Measurements from ENCODE around the gene CRHR1.

Gene CRHR1

DNA sequence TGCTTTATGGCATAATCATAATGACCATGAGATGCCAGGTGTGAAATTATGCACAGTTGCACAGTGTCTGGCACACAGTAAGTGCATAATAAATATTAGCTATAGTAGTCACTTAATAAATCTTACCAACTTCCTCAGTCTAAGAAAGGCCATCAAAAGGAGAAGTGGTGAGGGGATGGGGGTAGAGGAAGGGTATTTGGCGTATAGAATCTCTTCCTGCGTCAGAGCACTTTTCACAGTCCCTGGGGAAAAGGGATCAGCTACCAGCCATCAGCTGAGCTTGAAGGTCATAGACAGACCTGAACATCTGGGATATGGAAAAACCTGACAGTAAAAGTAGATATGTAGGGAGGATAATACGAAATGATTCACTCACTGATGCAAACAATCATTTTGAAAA, 5.8 kb downstream of the CRHR1 start:
- DNase-seq (ENCODE audit: low spot score) = no peak

DNA sequence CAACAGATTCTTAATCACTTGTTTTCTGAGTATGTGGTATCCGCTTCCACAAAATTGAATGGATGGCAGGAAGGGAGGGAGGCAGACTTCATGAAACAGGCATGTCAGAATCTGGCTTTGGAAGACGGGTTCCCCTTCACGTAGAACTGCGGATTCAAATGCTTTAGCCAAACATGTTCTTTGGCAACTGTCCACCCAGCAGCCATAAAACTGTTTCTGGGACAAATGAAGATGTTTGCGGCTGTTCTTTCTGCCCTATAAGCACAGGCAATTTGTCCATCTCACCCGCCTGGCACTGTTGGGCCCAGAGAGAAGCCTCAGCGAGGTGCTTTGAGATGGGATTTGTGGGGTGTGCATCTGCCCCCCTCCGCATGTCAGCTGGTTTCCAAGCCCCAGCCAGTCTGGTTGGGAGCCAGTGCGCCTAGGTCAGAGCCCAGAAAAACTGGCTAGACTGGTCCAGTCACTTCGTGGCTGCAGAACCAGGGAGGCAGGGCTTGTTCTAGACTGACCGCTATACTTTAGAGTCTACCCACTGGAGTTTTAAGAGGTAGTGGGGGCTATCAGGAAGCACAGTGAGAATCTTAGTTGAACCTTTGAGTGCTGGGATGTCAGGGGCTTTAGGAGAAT, 6.3 kb downstream of the CRHR1 start:
- DNase-seq (ENCODE audit: low spot score) = no peak

DNA sequence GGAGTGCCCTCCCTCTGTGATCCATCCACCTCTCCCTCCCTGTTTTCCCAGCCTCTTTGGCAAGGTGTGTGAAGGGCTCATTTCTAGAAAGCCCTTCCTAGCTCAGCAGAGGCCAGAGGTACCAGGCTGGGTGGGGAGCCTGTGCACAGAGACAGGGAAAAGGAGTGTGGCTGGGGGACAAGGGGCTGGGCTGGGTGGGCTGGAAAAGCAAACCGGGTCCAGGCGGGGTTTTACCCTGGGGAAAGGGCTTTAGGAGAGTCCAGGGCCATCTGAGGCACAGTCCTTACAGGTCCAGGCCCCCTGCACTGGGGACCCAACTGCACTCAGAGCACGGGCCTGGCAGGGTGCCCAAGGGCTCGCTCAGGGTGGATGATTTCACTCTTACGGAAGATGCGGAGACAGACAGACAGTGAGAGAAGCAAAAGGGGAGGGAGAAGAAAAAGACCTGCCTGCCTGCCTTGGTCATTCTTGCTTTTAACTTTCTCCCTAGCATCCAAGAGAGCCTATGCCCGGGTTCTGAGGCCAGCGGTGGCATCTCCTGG, 7.0 kb downstream of the CRHR1 start:
- no peak for DNase-seq (ENCODE audit: low spot score)

DNA sequence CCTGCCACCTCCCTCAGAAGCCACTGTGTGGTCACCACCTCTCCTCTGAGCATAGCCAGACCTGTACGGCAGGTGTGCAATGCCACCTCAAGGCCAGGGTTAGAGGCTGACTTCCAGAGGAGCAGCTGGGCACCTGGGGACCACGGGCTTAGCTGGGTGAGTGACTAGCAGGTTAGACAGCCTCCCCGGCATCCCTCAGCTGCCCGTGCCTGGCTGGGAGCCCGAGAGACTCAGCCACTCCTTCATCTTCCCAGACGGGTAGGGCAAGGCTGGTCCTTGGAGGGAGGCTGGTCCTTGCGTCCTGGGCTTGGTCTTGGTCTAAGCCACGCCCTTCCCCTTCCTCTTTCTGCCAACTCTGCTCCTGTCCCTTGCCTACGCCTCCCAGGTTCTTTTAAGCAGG, 7.8 kb downstream of the CRHR1 start:
- DNase-seq (ENCODE audit: low spot score) = no peak

DNA sequence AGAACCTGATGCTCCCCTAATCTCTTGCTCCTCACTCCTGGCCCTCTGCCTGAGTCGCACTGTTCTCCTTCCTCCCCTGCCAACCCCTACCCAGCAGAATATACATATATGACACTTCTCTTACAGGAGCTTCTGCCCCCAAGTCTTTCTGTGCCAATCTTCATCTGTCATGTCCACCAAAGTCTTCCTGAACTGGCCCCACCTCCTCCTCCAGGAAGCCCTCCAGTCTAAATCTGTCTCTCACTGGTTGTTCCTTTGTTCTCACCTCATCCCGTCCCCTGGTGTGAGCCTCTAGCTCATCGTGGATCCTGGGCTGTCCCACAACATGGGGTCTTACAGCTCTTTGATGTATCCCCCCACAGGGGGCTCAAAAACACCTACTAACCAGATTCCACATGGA, 8.3 kb downstream of the CRHR1 start:
- no peak for DNase-seq (ENCODE audit: low spot score)

DNA sequence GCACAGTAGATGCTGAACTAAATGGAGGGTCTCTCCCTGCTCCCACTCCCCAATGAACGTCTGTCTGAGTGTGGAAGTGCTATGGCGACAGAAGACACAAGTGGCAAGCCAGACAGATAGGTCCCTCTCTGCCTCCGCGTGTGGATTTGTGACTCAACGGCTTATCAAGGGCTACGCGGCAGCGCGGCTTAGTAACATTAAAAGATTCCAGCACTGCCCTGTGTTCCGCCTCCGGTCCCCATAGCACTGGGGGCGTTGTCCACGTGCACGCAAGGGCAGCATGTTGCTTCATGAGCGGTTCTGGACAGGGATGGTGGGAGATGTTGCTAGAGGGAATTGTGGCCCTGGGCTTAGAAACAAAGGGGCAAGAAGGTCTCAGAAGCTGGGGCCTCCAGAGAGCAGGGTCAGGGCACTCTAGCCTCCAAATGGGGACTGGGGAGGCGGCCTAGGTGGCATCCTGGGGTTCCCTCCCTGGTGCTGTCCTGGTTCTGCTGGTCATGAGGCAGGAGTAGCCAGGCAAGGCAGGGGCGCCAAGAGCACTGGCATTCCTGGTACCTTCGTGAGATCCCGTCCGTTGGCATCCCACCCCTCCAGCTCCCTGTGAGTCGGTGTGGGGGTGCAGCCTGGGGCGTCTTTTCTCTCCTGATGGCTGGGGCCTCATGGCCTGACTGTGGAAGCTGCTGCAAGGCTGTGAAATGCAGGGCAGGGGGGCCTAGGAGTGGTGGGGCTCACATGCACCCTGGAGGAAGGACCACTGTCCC, 9.1 kb downstream of the CRHR1 start:
- peak; percentile 25 for DNase-seq (ENCODE audit: low spot score)

DNA sequence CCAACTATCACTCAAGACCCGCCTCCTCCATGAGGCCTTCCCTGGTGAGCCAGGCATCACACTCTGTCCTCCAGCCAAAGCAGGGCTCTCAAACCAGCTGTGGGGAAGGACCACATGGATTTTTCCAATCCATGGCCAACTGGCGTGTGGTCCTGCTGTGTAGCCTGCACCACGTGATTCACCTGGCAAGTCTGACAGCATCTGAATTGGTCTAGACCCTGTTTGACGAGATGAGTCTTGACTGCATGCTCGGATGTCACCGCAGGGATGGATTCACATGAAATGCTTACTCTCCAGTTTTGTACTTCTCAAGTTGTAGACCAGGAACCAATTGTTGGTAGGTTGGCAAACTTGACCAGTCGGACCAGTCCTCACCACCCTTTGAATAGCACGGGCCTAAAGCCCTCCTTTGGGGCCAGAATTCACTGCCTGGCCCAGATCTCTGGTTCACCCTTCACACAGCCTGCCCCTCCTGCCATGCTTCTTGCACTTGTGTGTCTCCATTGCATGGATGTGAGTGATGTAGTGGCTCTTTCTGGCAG, 9.9 kb downstream of the CRHR1 start:
- DNase-seq (ENCODE audit: low spot score) = no peak

DNA sequence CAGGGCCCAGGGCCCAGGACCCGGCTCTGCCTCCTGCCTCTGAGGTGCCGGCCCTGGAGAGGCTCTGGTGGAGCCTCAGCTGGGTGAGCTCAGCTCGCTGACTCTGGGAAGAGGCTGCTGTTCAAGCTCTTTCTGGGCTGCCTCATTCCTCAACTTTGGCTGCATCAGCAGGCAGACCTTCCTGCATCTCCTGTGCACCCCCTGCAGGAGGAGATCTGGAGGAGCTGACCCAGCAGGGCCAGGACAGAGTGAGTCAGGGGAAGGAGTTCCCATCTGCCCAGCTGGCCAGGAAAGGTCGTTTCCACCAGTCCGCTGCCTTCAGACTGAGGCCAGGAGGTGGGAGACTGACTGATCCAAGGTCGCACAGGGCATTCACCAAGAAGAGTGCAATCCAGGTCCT, 10.7 kb downstream of the CRHR1 start:
- peak; percentile 12 for DNase-seq (ENCODE audit: low spot score)

DNA sequence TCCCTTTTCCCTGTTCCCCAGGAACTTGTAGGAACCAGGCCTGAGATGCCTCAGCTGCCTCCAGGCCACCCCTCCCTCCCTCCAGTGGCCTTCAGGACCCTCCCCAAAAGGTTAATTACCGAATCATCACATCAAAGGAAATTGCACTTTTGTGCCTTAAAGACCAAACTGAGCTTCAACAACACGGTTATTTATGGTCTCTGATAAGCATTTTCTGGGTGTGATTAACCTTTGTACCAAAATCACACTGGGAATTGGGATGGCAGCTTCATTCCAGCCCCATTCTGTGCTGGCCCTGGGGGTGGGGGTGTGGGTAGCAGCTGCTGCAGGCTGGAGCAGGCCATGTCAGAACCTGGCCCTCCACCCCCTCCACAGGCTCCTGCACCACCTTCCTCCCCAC, 16.7 kb downstream of the CRHR1 start:
- no peak for DNase-seq (ENCODE audit: low spot score)

DNA sequence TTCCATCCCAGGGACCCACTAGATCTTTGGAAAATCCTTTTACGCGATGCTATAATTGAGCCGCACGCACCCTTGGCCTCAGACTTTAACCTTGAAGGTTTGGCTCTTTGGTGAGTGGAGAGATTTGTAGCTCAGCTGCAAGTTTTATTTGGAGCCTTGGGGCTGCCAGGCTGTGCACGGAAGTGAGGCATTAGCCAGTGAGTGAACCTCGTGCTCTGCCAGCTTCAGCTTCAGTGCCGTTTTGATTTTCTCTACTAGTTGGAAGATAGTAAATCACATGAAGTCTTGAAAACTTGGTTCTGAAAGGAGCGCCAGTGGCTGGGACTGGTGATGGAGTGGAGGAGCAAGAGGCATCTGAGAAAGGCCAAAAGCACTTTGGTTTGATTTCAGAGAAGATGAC, 17.3 kb downstream of the CRHR1 start:
- no peak for DNase-seq (ENCODE audit: low spot score)

DNA sequence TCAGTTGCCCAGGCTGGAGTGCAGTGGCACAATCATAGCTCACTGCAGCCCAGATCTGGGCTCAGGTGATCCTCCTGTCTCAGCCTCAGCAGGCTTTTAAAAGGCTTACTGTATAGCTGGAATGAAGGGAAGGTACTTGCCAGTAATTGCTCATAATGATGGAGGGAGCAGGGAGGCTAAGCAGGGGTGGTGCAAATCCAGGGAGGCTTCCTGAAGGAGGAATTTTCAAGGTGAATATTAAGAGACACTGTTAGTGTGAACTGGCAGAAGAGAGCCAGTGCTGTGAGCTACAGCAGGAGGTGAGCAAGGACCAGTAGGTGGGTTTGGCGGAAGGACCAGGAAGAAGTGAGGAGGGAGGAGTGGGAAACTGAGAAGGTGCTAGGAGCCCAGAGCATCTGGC, 24.7 kb downstream of the CRHR1 start:
- DNase-seq (ENCODE audit: low spot score) = no peak

DNA sequence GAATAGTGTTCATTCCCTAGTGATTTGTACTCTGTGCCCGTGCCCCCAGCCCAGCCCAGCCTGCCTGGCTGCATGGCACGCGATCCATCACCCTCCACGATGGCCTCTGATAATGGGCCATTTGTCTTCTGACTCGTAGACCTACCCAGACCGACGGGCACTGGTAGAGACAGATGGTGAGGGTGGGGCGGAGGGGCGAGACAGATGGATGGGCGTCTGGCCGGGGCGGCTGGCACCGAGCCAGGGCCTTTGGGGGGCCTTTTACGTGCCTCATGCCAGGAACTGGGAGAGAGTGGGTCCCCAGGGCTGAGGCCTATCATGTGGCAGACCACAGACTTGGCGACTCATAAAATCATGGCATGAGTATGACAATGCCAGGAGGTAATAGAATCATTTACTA, 25.4 kb downstream of the CRHR1 start:
- DNase-seq (ENCODE audit: low spot score) = no peak

DNA sequence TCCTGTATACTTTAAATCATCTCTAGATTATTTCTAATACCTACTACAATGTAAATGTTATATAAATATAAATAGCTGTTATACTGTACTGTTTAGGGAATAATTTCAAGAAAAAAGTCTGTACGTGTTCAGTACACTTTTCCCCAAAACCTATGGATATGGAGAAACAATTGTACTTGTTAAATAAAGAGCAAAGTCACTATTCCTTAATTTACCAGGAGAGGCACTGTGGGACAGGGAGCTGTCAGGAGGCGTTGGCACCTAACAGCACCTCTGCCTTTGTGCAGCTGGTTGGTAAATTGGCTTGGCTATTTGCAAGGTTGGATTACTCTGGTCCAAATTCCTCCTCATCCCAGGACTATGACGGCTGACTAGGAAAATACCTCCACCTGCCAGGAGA, 28.0 kb downstream of the CRHR1 start:
- peak; percentile 28 for DNase-seq (ENCODE audit: low spot score)

DNA sequence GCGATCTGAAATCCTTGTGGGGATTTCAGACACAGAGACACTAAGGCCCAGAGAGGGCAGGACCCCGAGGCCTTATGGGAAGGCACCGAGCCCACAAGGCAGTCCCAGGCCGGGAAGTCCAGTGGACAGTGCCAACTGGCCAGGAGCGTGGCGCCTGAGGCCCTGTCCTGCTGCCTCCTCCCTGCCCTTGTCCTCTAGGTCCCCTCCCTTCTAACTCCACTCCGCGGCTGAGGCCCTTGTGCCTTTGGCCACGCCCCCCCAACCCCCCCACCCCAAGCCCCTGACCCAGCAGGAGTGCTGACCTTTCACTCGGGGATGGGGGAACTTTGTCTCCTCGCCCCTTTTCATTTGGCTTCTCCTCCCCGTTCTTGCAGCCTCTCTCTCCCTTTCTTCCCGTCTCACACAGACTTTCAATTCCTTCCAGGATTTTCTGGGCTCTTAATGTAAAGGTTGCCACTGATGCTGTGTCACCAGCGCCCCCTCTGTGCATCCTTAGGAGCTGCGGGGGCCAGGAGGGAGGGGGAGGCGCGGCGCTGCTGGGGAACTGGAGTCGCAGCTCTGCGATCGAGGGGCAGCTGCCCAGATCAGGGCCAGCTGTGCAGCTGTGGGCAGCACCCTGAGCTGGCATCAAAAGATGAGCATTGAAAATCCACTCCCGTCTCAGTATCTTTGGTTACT, 29.1 kb downstream of the CRHR1 start:
- DNase-seq (ENCODE audit: low spot score) = no peak

DNA sequence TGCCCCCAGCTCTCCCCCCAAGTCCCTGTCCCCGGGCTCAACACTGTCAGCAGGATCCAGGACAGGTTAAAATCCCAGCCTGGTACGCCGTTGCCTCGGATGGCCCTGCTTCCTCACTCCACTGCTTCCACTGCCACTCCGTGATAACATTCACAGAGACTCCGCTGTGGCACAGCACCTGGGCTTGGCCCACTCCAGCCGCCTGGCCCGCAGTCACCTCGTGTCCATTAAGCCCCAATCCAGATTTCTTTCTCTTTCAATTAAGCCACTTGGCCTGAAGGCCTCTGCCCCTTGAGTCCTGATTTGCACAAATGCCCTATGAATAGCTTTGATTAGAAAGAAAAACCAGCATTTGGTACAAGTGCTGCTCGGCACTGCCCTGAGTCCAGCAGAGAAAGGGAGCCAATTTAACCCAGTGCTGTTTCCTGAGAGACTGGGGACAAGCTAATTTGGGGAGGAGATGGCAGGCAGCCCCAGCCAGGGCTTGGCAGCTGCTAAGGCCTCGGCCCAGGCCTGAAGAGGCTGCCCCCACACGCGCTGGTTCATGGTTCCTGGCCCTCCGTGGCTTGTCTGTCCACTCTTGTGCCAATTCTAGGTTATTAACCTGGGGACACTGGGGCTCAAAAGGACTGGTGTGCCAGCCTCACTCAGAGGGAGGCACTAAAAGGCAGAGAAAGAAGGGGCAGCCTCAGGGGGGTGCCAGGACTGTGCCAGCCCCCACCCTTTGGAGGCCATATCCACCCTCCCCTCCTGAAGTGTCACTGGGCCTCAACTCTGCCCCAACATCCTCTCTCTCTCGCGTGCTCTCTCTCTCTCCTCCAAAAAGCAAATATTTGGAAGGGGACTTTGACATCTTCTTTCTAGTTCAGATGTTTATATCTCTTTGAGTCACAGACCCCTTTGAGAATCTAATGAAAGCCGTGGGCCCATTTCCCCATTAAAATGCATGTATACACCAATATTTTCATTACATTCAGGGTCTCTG, 30.8 kb downstream of the CRHR1 start:
- no peak for DNase-seq (ENCODE audit: low spot score)

DNA sequence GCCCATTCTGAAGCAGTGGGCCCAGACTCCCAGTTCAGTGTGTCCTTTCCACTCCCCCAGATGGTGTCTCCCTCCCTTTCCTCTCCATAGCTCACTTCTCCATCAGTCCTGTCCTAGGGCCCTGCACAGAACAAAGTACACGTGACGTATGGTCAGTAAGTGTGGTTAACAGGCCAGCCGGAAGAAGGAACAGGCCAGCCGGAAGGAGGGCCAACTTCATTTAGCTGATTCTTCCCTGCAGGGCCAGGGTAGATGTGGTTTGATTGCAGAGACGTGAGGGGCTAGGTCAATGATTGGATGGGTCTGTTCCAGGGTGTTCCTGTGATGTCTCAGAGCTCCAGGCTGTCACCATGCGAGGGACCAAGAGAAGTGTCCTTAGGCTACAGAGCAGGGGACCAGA, 31.6 kb downstream of the CRHR1 start:
- no peak for DNase-seq (ENCODE audit: low spot score)

DNA sequence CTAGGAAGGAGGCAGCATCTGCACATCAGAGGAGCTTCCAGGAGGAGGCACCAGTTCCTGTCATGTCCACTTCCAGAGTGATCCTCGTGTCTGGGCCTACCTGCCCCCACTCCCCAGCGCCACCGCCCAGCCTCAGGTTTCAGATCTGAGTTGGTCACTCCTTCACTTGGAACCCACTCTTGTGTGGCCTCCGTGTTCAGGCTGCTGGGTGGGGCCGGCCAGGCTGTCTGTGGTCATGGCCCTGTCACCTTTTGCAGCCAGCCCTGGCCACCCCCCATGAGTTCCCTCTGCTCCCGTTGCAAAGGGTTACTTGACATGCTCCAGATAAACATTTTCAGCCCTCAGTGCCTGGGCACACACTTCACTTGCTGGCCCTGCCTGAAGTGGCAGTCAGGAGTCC, 33.9 kb downstream of the CRHR1 start:
- DNase-seq (ENCODE audit: low spot score) = no peak

DNA sequence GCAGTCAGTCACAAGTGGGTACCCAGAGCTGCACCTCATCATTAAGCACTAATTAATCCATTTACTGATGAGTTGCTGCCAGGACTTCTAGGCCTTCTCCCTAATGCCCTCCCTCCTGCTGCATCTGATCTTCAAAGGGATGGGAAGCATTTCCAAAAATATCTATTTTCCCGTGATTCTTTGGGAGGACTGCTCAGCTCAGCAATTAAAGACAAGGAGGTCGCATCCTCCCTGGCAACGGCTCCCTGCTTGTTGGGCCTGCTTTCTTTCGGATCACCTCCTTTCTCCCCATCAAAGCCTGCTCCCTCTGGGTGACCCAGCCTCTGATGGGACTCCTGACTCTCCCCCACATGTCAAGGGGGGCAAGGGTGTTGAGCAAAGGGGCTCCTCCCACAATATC, 34.6 kb downstream of the CRHR1 start:
- no peak for DNase-seq (ENCODE audit: low spot score)

DNA sequence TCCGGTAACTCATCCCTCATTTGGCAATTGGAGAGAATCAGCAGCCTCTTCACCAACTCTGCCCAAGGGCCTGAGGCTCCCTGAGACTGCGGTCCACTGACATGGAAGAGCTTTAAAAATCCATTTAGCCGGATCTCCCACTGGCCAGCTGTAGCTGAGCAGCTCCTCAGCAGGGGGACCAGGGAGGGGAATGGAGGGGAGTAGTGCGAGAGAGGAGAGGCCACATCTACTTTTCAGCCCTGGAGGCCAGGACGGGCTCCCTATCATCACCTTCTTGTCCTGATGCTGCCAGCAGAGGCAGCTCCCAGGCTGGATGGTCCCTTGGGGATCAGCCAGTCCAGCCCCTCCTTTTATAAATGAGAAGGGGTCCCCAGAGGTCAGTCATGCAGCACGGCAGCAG, 35.5 kb downstream of the CRHR1 start:
- no peak for DNase-seq (ENCODE audit: low spot score)

DNA sequence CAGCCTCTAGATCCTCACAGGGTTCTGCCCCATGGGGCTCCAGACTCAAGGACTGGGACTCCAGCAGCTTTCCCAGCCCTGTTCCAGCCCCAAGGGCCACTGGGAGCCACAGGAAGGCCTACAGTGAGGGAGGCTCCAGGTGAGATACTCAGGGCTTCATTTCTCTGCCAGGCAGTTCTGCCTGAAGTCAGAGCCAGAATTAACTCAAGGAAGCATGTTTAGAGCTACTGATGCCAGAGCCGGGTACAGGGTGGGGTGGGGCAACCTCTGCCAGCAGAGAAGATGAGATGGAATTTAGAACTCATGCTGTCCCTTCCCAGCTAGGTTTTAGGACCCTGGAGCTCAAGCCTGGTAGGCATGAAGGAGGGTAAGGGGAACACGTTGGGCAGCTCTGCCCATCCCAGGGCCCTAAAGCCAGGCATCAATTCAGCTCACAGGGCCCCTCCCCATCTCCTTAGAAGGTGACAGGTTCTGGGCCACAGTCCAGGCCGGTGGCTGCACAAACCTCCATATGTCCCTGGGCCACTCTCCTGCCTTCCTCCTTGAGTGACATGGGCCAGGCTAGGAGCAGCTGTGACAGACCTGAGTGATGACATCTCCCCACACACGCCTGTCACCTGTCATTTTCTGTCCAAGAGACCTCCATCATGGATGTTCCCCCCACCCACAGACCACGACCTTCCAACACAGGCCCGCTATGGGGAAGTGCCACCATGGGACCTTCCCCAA, 36.1 kb downstream of the CRHR1 start:
- no peak for DNase-seq (ENCODE audit: low spot score)

DNA sequence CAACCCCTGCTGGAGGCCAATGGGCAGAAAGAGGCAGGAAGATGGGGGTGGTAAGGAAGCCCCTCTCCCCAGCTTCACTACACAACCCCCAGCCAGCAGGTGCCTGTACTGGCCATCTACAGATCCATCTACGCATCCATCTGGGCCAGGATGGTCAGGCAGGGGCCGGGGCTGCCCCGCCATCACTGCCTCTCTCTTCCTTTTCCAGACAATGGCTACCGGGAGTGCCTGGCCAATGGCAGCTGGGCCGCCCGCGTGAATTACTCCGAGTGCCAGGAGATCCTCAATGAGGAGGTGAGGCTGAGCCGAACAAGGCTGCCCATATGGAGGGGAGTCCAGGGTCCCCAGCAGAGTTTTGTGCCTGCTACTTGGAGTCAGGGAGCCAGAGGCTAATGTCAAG, 37.0 kb downstream of the CRHR1 start:
- DNase-seq (ENCODE audit: low spot score) = no peak

Data from RKO (cell line).